Activated CD4-positive, CD25-positive, alpha-beta regulatory T cell treated with anti-CD3 and anti-CD28 coated beads, Interleukin-2, amount 50 U/mL, for 16 hours (primary cell): ENCODE measurements around the gene GTF3C5.
"Not testable (repeated sequence)": the region's sequence is repeated elsewhere in the genome, so short reads cannot be mapped to it uniquely, and the experiment has no call there.

Experiments
- DNase-seq: peaks from one replicate; pipeline ENCODE4 v3.0.0-alpha.2; 2020; ENCODE audit warnings: low read depth, low spot score

GTF3C5 gene

GRCh38 chr9:133068431-133068830, 37.6 kb downstream of the GTF3C5 start:
- DNase-seq: not testable (repeated sequence)

GRCh38 chr9:133070500-133070961, 39.7 kb downstream of the GTF3C5 start:
- DNase-seq: not testable (repeated sequence)

GRCh38 chr9:133070985-133071384, 40.2 kb downstream of the GTF3C5 start:
- not testable (repeated sequence) for DNase-seq

DNA sequence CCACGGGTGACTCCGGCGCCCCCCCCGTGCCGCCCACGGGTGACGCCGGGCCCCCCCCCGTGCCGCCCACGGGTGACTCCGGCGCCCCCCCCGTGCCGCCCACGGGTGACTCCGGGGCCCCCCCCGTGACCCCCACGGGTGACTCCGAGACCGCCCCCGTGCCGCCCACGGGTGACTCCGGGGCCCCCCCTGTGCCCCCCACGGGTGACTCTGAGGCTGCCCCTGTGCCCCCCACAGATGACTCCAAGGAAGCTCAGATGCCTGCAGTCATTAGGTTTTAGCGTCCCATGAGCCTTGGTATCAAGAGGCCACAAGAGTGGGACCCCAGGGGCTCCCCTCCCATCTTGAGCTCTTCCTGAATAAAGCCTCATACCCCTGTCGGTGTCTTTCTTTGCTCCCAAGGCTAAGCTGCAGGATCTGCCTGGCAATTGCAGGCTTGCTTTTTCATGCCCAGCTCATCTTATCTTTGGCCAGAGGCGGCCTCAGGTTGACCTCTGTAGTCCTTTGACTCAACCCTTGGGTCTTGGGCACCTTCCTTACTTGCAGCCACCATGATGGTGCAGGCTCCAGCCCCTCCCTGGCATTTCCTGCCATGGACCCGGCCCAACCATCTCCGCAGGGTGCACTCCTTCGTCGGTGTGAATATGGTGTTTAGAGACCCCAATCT, 40.8 kb downstream of the GTF3C5 start:
- DNase-seq: no peak

DNA sequence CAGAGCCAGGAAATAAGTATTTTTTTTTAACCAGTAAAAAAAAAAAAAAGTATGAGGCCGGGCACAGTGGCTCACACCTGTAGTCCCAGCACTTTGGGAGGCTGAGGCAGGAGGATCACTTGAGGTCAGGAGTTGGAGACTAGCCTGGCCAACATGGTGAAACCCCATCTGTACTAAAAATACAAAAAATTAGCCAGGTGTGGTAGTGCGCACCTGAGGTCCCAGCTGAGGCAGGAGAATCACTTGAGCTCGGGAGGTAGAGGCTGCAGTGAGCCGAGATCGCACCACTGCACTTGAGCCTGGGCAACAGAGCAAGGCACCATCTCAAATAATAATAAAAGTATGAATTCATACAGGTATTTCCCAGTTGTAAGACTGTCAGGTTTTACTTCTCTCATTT, 41.4 kb downstream of the GTF3C5 start:
- not testable (repeated sequence) for DNase-seq

DNA sequence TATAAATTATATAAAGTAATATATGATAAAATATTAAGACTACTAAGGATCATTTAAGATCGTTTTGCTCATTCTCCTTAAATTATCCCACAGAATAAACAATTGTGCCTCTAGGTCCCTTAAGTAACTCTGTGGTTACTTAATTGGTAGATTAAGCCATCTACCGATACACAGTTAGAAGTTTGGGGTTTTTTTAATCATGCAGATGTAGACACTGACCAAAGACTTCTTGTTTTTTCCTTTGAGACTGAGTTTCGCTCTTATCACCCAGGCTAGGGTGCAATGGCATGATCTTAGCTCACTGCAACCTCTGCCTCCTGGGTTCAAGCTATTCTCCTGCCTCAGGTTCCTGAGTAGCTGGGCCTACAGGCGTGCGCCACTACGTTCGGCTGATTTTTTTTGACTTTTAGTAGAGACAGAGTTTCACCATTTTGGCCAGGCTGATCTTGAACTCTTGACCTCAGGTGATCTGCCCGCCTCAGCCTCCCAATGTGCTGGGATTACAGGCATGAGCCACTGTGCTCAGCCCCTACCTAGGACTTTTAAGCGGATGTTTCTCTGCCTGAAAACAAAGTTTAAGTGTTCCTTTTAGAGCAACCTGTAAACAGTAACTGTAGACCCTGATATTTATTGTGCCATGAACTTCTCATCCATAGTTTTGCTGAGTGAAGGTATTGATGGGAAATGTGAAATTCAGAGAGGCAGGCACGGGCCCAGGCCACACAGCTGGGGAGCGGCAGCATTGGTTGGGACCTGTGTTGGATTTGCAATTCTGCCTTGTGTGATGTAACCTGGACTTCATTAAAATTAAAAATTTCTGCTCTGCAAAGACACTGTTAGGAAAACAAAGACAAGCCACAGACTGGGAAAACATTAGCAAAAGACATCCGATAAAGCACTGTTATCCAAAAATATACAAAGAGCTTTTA, 42.6 kb downstream of the GTF3C5 start:
- DNase-seq: no peak

DNA sequence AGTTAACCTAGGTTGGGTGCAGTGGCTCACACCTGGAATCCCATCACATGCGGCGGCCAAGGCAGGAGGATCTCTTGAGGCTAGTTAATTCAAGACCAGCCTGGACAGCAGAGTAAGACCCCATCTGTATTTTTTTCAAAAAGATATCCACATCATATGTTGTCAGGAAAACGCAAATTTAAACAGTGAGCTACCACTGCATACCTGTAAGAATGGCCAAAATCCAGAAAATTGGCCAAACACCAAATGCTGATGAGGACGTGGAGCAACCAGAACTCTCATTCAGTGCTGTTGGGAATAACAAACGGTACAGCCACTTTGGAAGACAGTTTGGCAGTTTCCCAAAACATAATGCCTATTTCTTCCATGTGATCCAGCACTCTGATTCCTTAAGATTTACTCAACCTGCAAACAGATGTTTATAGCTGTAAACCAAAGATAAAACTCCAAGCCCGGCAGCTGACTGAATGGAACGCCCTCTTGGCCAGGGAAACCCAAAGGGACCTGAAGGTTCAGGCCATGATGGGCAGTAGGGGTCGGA, 43.4 kb downstream of the GTF3C5 start:
- DNase-seq: no peak

- no peak for DNase-seq
Observed at GRCh38 chr9:133075925-133076630, 45.3 kb downstream of the GTF3C5 start.

GRCh38 chr9:133076691-133077090, 45.9 kb downstream of the GTF3C5 start:
- DNase-seq: no peak

DNA sequence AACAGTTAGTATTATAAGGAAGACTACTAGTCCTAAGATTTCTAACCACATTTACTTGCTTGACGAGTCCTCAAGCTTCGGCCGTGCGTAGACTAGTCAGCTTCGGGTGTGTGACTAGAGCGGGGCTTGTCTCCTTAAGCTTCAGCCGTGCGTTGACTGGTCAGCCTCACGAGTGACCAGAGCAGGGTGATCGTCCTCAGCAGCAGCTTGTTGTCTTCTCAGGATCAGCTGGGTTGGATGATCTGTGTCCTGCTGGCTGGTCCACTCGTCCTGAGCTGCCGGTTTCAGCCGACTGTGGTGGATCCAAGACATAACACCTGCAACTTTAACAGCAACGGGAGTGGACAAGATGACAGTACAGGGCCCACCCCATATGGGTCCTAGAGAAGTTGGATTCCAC, 47.7 kb downstream of the GTF3C5 start:
- no peak for DNase-seq

- no peak for DNase-seq
Observed at GRCh38 chr9:133080161-133080560, 49.4 kb downstream of the GTF3C5 start.

DNA sequence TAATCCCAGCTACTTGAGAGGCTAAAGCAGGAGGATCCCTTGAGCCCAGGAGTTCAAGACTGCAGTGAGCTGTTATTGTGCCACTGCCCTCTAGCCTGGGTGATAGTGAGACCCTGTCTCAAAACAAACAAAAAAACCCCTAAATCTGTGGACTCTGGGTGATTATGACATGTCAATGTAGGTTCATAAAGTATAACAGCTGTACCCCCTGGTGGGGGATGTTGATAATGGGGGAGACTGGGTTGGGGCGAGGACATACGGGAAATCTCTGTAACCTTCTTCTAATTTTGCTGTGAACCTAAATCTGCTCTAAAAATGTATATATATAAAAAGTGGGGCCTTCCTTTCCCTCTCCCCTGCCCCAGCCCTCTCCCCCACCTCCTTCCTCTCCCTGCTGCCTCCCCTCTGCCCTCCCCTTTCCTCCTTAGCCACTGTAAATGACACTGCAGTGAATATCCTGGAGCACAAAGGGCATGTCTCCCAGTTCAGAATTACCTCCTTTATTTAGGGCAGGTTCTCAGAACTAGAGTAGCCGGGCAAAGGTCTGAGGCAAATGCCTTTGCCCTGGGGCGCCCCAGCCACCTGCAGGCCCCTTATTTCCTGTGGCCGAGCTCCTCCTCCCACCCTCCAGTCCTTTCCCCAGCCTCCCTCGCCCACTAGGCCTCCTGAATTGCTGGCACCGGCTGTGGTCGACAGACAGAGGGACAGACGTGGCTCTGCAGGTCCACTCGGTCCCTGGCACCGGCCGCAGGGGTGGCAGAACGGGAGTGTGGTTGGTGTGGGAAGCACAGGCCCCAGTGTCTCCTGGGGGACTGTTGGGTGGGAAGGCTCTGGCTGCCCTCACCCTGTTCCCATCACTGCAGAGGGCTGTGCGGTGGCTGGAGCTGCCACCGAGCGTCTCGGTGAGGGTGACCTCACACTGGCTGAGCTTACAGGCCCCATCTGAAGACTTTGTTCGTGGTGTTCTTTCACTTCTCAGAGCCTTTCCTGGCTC, 50.3 kb downstream of the GTF3C5 start:
- DNase-seq: not testable (repeated sequence)

DNA sequence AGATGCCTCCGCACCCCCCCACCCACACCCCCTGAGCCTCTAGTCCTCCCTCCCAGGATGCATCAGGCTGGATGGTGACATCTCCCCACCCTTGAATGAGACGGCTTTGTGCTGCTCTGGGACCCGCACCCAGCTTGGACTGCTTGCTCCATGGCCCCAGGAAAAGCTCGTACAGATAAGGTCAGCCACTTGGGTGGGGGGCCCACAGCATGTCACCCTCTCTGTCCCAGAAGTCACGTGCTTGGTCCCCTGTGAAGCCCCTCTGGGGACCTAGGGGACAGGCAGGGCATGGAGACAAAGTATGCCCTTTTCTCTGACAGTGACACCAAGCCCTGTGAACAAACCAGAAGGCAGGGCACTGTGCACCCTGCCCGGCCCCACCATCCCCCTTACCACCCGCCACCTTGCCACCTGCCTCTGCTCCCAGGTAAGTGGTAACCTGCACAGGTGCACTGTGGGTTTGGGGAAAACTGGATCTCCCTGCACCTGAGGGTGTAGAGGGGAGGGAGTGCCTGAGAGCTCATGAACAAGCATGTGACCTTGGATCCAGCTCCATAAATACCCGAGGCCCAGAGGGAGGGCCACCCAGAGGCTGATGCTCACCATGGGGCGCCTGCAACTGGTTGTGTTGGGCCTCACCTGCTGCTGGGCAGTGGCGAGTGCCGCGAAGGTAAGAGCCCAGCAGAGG, 51.3 kb downstream of the GTF3C5 start:
- DNase-seq: not testable (repeated sequence)

DNA sequence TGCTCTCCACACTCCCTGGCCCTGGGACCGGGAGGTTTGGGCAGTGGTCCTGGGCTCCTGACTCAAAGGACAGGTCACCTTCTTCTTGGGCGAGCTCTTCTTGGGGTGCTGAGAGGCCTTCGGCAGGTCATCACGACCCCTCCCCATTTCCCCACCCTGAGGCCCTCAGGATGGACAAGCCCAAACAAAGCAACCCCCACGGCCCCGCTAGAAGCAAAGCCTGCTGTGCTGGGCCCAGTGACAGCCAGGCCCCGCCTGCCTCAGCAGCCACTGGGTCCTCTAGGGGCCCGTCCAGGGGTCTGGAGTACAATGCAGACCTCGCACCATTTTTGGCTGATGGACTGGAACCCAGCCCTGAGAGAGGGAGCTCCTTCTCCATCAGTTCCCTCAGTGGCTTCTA, 52.9 kb downstream of the GTF3C5 start:
- not testable (repeated sequence) for DNase-seq

DNA sequence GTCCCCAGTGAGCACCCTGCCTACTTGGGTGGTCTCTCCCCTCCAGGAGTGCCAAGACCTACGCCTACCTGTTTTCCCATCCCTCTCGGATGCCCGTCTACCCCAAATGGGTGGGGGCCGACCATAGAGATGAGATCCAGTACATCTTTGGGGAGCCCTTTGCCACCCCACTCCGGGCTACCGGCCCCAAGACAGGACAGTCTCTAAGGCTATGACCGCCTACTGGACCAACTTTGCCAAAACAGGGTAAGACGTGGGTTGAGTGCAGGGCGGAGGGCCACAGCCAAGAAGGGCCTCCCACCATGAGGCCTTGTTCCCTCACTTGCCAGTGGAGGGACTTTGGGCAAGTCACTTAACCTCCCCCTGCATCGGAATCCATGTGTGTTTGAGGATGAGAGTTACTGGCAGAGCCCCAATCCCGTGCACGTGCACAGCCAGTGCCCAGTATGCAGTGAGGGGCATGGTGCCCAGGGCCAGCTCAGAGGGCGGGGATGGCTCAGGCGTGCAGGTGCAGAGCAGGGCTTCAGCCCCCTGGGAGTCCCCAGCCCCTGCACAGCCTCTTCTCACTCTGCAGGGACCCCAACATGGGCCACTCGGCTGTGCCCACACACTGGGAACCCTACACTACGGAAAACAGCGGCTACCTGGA, 55.5 kb downstream of the GTF3C5 start:
- DNase-seq: not testable (repeated sequence)

GRCh38 chr9:133086894-133087293, 56.1 kb downstream of the GTF3C5 start:
- DNase-seq: no peak

- DNase-seq: no peak
Observed at GRCh38 chr9:133087429-133088145, 56.8 kb downstream of the GTF3C5 start.

GRCh38 chr9:133088146-133088750, 57.5 kb downstream of the GTF3C5 start:
- no peak for DNase-seq
